GM12878 (cell line): Measurements from ENCODE around the gene ZNF467. TPM values are rescaled to one million over a fixed set of nuclear protein-coding genes. Genes with fewer than 3 reads are reported as not detected.

ENCODE experiments used
- ATAC-seq: fragments of 200-7000 bp; cut with Tn5 transposase; 3 replicates; pipeline ENCODE4 v1.9.1; 2020; ENCODE audit warnings: mild to moderate bottlenecking, moderate library complexity
- BruUV-seq: library from RNA; stranded (reverse); fragments of 400-500 nt; replicated peaks from 2 replicates; lab custom pipeline; 2021; lab: Mats Ljungman, UMichigan
- CTCF ChIA-PET: fragments of 300-600 bp; sonication (Branson Sonifier 250); formaldehyde crosslinking; extraction: SDS; loops from one replicate; lab custom pipeline; 2021; ENCODE audit warnings: inconsistent platforms; lab: Yijun Ruan, JAX
- POLR2A ChIA-PET: fragments of 350-600 bp; formaldehyde crosslinking; extraction: SDS; loops from one replicate; lab custom pipeline; 2021; ENCODE audit warnings: inconsistent platforms; lab: Charles Lee
- RAD21 ChIA-PET: fragments of 300-600 bp; sonication (Branson Sonifier 250); formaldehyde crosslinking; loops from one replicate; lab custom pipeline; 2023; ENCODE audit warnings: antibody characterized with exemption; ENCODE audit not compliant: unreplicated experiment; lab: Charles Lee
- SMC1A ChIA-PET: fragments of 300-600 bp; sonication (Branson Sonifier 250); formaldehyde crosslinking; loops from one replicate; lab custom pipeline; 2023; ENCODE audit not compliant: unreplicated experiment, uncharacterized antibody; lab: Charles Lee
- DNase-seq: peaks from one replicate; pipeline ENCODE4 v3.0.0-alpha.2; 2011; ENCODE audit warnings: low read depth, low spot score
- FAIRE-seq: peaks from 3 replicates; lab custom pipeline; 2011; peaks lifted over from hg19 to GRCh38; lab: Jason Lieb, UNC
- H2AFZ ChIP-seq: 2 replicates; pipeline ENCODE4 v1.6.0; 2011; ENCODE audit warnings: low read depth, low read length, control low read depth; ENCODE audit not compliant: control insufficient read depth
- H3K27ac ChIP-seq: 2 replicates; pipeline ENCODE4 v1.5.1; 2011; ENCODE audit warnings: control low read depth; ENCODE audit not compliant: control insufficient read depth, insufficient read depth
- H3K27me3 ChIP-seq, 2 experiments: replicated peaks in 1 of 2; 2 replicates each; pipeline versions ENCODE4 v1.6.0 to v1.6.1; 2011; ENCODE audit warnings: low read length in 1 of 2; ENCODE audit not compliant: control insufficient read depth in 2 of 2, insufficient read depth in 2 of 2
- H3K36me3 ChIP-seq, 2 experiments: 2 replicates each; pipeline ENCODE4 v1.5.1; 2011; ENCODE audit warnings: low read length in 1 of 2; ENCODE audit not compliant: control insufficient read depth in 2 of 2, insufficient read depth in 2 of 2
- H3K4me1 ChIP-seq: 2 replicates; pipeline ENCODE4 v1.6.1; 2011; ENCODE audit warnings: mild to moderate bottlenecking, low read length, moderate library complexity, mixed read lengths; ENCODE audit not compliant: control insufficient read depth, insufficient read depth
- H3K4me2 ChIP-seq: 2 replicates; pipeline ENCODE4 v1.6.0; 2011; ENCODE audit warnings: control low read depth; ENCODE audit not compliant: control insufficient read depth, insufficient read depth
- H3K4me3 ChIP-seq: fragments of 200-600 bp; sonication (generic); 2 replicates; pipeline ENCODE4 v1.5.1; 2016
- H3K79me2 ChIP-seq: 2 replicates; pipeline ENCODE4 v1.6.0; 2011; ENCODE audit warnings: low read length; ENCODE audit not compliant: control insufficient read depth, insufficient read depth
- H3K9ac ChIP-seq: 2 replicates; pipeline ENCODE4 v1.8.0; 2011; ENCODE audit warnings: low read length, control low read depth, mixed read lengths; ENCODE audit not compliant: control insufficient read depth, insufficient read depth
- H3K9me3 ChIP-seq: replicated peaks from 3 replicates; pipeline ENCODE4 v1.5.1; 2011; ENCODE audit warnings: mild to moderate bottlenecking, low read length; ENCODE audit not compliant: control insufficient read depth, insufficient read depth
- H4K20me1 ChIP-seq: 2 replicates; pipeline ENCODE4 v1.6.0; 2011; ENCODE audit not compliant: control insufficient read depth, insufficient read depth
- ASH2L ChIP-seq: fragments of 300-600, 200-600 bp; sonication (generic); IDR thresholded peaks from 2 replicates; pipeline ENCODE4 v1.6.1; 2017; ENCODE audit warnings: low read depth, mild to moderate bottlenecking, borderline replicate concordance
- BCL11A ChIP-seq: IDR thresholded peaks from 2 replicates; pipeline ENCODE4 v1.6.1; 2011; ENCODE audit warnings: low read depth, low read length
- BHLHE40 ChIP-seq, 2 experiments: fragments of 450-650 bp in 1 of 2; IDR thresholded peaks; 2 replicates each; pipeline ENCODE4 v1.6.1; 2011 to 2017; ENCODE audit warnings: low read depth in 2 of 2, borderline replicate concordance in 1 of 2, improper control_type of control experiment in 1 of 2, low read length in 1 of 2, mild to moderate bottlenecking in 1 of 2
- CBX3 ChIP-seq: fragments of 200-600 bp; sonication (generic); IDR thresholded peaks from 2 replicates; pipeline ENCODE4 v1.6.1; 2016; ENCODE audit warnings: low read depth, borderline replicate concordance
- CBX5 ChIP-seq: sonication (generic); IDR thresholded peaks from 2 replicates; pipeline ENCODE4 v1.6.1; 2016; ENCODE audit warnings: low read depth, moderate library complexity, mild to moderate bottlenecking, inconsistent platforms
- CHD2 ChIP-seq: IDR thresholded peaks from 2 replicates; pipeline ENCODE4 v1.6.1; 2011; ENCODE audit warnings: low read depth, low read length, improper control_type of control experiment, borderline replicate concordance
- CREM ChIP-seq: IDR thresholded peaks from 2 replicates; pipeline ENCODE4 v1.6.1; 2014; ENCODE audit warnings: antibody characterized with exemption, low read depth
- ESRRA ChIP-seq: IDR thresholded peaks from 2 replicates; pipeline ENCODE4 v1.6.1; 2012; ENCODE audit warnings: mild to moderate bottlenecking, low read length, improper control_type of control experiment
- HDGF ChIP-seq: fragments of 450-650 bp; IDR thresholded peaks from 2 replicates; pipeline ENCODE4 v1.6.1; 2016; ENCODE audit warnings: antibody characterized with exemption
- IRF4 ChIP-seq: IDR thresholded peaks from 2 replicates; pipeline ENCODE4 v1.6.1; 2011; ENCODE audit warnings: low read depth, low read length
- JUND ChIP-seq: IDR thresholded peaks from 2 replicates; pipeline ENCODE4 v1.6.1; 2012; ENCODE audit warnings: low read depth, mild to moderate bottlenecking, low read length, improper control_type of control experiment, moderate library complexity
- MTA3 ChIP-seq: IDR thresholded peaks from 2 replicates; pipeline ENCODE4 v1.6.1; 2012; ENCODE audit warnings: low read length, inconsistent platforms, borderline replicate concordance
- NR2F1 ChIP-seq: fragments of 450-650 bp; conservative IDR thresholded peaks from 2 replicates; pipeline ENCODE4 v1.6.1; 2017; ENCODE audit warnings: mild to moderate bottlenecking
- PKNOX1 ChIP-seq: fragments of 450-650 bp; IDR thresholded peaks from 2 replicates; pipeline ENCODE4 v1.6.1; 2016; ENCODE audit warnings: mild to moderate bottlenecking
- PML ChIP-seq: IDR thresholded peaks from 2 replicates; pipeline ENCODE4 v1.6.1; 2012; ENCODE audit warnings: low read length, inconsistent platforms
- POLR2A ChIP-seq: IDR thresholded peaks from 2 replicates; pipeline ENCODE4 v1.6.1; 2011; ENCODE audit warnings: low read depth, mild to moderate bottlenecking, low read length
- TAF1 ChIP-seq: IDR thresholded peaks from 2 replicates; pipeline ENCODE4 v1.6.1; 2011; ENCODE audit warnings: mild to moderate bottlenecking, low read depth, low read length, borderline replicate concordance
- TBL1XR1 ChIP-seq: IDR thresholded peaks from 2 replicates; pipeline ENCODE4 v1.6.1; 2012; ENCODE audit warnings: low read depth, low read length, improper control_type of control experiment
- ZNF207 ChIP-seq: fragments of 450-650 bp; IDR thresholded peaks from 2 replicates; pipeline ENCODE4 v1.6.1; 2014; ENCODE audit warnings: antibody characterized with exemption, mild to moderate bottlenecking, borderline replicate concordance
- WGBS: methylation state at CpG from one replicate; pipeline ENCODE4 v1.1.6; 2016; ENCODE audit warnings: low lambda C conversion rate; ENCODE audit not compliant: insufficient replicate concordance, insufficient coverage; ENCODE audit errors: missing lambda C conversion rate; 5-methylcytosine and 5-hydroxymethylcytosine counted together
- in situ Hi-C: fragments of 300-500 bp; cut with MboI; formaldehyde crosslinking; loops from 9 replicates; pipeline ENCODE4 v1.14.3; 2018; ENCODE audit warnings: mixed read lengths
- intact Hi-C: fragments of 100-400 bp; cut with micrococcal nuclease; formaldehyde crosslinking; loops from one replicate; pipeline ENCODE4 v1.14.2; 2022; ENCODE audit not compliant: unreplicated experiment
- polyA plus RNA-seq, 11 experiments: library from polyadenylated mRNA; depleted of rRNA in 4 of 11; unstranded in 6 of 11; stranded (reverse) in 5 of 11; fragments of >200 nt; fragmentation: Nextera tagmentation in 4 of 11; fragmentation: Illumina TruSeq in 1 of 11; extraction: Ambion mirVana in 4 of 11; extraction: Trizol in 1 of 11; gene quantifications; 1 replicate in 1 of 11; 2 replicates in 10 of 11; pipeline versions ENCODE4 v1.2.1 to v1.2.3, GENCODE V29; 2011 to 2016; ENCODE audit warnings: inconsistent platforms in 2 of 11, missing spikeins in 2 of 11, low read depth in 1 of 11
- total RNA-seq, 4 experiments: library from RNA; depleted of rRNA in 3 of 4; stranded (reverse); fragments of >200 nt in 3 of 4; fragmentation: Illumina TruSeq in 1 of 4; extraction: Trizol in 1 of 4; gene quantifications; 2 replicates each; pipeline versions ENCODE4 v1.2.1 to v1.2.3, GENCODE V29; 2013 to 2021
- TF ChIP-seq, protein P1 (sequence below): fragments of 450-650 bp; IDR thresholded peaks from 2 replicates; pipeline ENCODE4 v1.6.1; 2017; ENCODE audit warnings: antibody characterized with exemption, mild to moderate bottlenecking, moderate library complexity

The ZNF467 gene
- total and polyA plus RNA-seq, 10 of the 15 experiments (the other 5 are each of a cell fraction or from before 2014, with no cell fraction given), result not detected

DNA sequence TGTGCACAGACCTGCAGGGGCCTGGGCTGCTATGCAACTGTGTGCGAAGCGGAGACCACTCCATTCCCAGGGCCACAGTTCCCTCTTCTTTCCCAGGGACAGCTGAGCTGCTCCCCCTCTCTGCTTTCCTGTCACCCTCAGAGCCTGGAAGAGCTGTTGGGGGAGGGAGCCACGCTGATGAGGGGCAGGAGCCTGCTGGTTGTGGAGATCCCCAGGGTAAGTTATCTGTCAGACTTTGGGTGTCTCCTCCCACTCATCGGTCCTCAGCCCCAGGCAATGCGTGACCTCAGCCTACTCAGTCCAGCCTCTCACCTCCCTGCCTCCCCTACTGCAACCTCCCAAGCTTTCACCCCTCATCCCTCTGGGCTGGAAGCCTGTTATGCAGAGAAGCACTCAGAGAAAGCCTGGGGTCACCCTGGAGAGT, 53.5 kb downstream of the ZNF467 start:
- FAIRE-seq (no peak), DNase-seq (no peak), ATAC-seq (peak; percentile 86)
- no TSS peak for BruUV-seq
- in situ Hi-C loops, result no loop called here
- POLR2A ChIA-PET, result interaction anchor here (0.5 to 1.4 kb wide), 3 partner anchors 22 to 238 kb away, joined by 3 to 4 read pairs (median 3); no protein-coding TSS in a partner anchor
- no peak for TF ChIP-seq ASH2L
- no peak for TF ChIP-seq CBX5
- 0 out of 2 replicates have a peak, but pooled peaks have one; percentile 13 for TF ChIP-seq IRF4
- TF ChIP-seq BCL11A, result 0 out of 2 replicates have a peak, but pooled peaks have one; percentile 21
- TF ChIP-seq JUND, result no peak
- no peak for TF ChIP-seq TBL1XR1
- no peak for TF ChIP-seq ESRRA
- TF ChIP-seq ZNF207, result no peak
- TF ChIP-seq TAF1, result no peak
- TF ChIP-seq HDGF, result peak; percentile 87
- no peak for TF ChIP-seq CREM
- TF ChIP-seq MTA3, result no peak
- peak; percentile 69; the same call in 1 of the 2 replicates for TF ChIP-seq CHD2
- peak; percentile 35 to 71; a peak in 2 of 4 replicates for TF ChIP-seq BHLHE40 (IDR thresholded peaks at IDR 0.05; ENCODE audit: borderline replicate concordance in 1 of 2, low read depth in 2 of 2, low read length in 1 of 2)
- peak; percentile 26 for TF ChIP-seq PKNOX1
- no peak for TF ChIP-seq POLR2A
- no peak for TF ChIP-seq PML
- TF ChIP-seq NR2F1, result peak; percentile 6
- TF ChIP-seq, protein P1, sequence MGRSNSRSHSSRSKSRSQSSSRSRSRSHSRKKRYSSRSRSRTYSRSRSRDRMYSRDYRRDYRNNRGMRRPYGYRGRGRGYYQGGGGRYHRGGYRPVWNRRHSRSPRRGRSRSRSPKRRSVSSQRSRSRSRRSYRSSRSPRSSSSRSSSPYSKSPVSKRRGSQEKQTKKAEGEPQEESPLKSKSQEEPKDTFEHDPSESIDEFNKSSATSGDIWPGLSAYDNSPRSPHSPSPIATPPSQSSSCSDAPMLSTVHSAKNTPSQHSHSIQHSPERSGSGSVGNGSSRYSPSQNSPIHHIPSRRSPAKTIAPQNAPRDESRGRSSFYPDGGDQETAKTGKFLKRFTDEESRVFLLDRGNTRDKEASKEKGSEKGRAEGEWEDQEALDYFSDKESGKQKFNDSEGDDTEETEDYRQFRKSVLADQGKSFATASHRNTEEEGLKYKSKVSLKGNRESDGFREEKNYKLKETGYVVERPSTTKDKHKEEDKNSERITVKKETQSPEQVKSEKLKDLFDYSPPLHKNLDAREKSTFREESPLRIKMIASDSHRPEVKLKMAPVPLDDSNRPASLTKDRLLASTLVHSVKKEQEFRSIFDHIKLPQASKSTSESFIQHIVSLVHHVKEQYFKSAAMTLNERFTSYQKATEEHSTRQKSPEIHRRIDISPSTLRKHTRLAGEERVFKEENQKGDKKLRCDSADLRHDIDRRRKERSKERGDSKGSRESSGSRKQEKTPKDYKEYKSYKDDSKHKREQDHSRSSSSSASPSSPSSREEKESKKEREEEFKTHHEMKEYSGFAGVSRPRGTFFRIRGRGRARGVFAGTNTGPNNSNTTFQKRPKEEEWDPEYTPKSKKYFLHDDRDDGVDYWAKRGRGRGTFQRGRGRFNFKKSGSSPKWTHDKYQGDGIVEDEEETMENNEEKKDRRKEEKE, result no peak
- TF ChIP-seq CBX3, result no peak
- H3K36me3 ChIP-seq, result peaks cover 0 to 6% of the 10 kb centered on the region in 2 experiments; a peak in 3 of 4 replicates
- intact Hi-C loops, result no loop called here
- no peak overlapping the region for H3K4me3 ChIP-seq
- H3K79me2 ChIP-seq, result peaks cover 4% of the 10 kb centered on the region
- H3K9me3 ChIP-seq, result no peaks in the 10 kb centered on the region
- H3K27me3 ChIP-seq, result no peaks in the 10 kb centered on the region
- H3K27ac ChIP-seq, result no peak overlapping the region
- no peak overlapping the region for H3K9ac ChIP-seq
- RAD21 ChIA-PET, result interaction anchor here (1.2 to 1.8 kb wide), 3 partner anchors 21 to 57 kb away, joined by 3 to 5 read pairs (median 4); no protein-coding TSS in a partner anchor
- whole genome bisulfite sequencing, result 40% methylated on average over 5 of the region's 5 CpGs
- peaks cover 8% of the 10 kb centered on the region for H3K4me1 ChIP-seq
- 0 out of 2 replicates have a peak overlapping the region, but pooled peaks have one; percentile 35 for H3K4me2 ChIP-seq
- SMC1A ChIA-PET, result interaction anchor here (0.7 to 1.6 kb wide), 3 partner anchors 12 to 57 kb away, joined by 3 to 10 read pairs (median 3); no protein-coding TSS in a partner anchor
- H2AFZ ChIP-seq, result no peak overlapping the region
- no peaks in the 10 kb centered on the region for H4K20me1 ChIP-seq
- CTCF ChIA-PET, result interaction anchor here (0.9 to 3.5 kb wide), 4 partner anchors 20 to 58 kb away, joined by 3 to 15 read pairs (median 4); no protein-coding TSS in a partner anchor
